Gastrocnemius medialis (tissue), 4 donors: ENCODE data around the gene VSIG2.

Source experiments
- CTCF ChIP-seq, 5 experiments: fragments of 450-650 bp in 3 of 5; fragments of 200-600 bp in 2 of 5; sonication (generic) in 2 of 5; IDR thresholded peaks in 4 of 5; conservative IDR thresholded peaks in 1 of 5; 1 replicate in 4 of 5; 2 replicates in 1 of 5; pipeline ENCODE4 v1.5.1; 2016 to 2019; ENCODE audit warnings: antibody characterized with exemption in 5 of 5, mild to moderate bottlenecking in 3 of 5, moderate library complexity in 3 of 5
- POLR2A ChIP-seq, 2 donors: fragments of 450-650 bp; IDR thresholded peaks; one replicate each; pipeline ENCODE4 v1.6.1; 2017; ENCODE audit warnings: antibody characterized with exemption in 2 of 2, mild to moderate bottlenecking in 2 of 2, moderate library complexity in 2 of 2

GRCh38 chr11:124800226-124800929 is 48.3 kb upstream of the VSIG2 start, which contains the start of gene MSANTD2:
- TF ChIP-seq CTCF (IDR thresholded peaks at IDR 0.05 in 4 of 5, conservative IDR thresholded peaks at IDR 0.05 in 1 of 5) (no peak), POLR2A (IDR thresholded peaks at IDR 0.05) (peak; percentile 76 to 79)
